K562 (cell line): ENCODE data around the gene SHTN1. TPM values are rescaled to one million over a fixed set of nuclear protein-coding genes. Genes with fewer than 3 reads are reported as not detected.
A peak's percentile ranks its signal among the peaks of the same experiment; 100 is the strongest.

Experiments
- ATAC-seq: fragments of 200-7000 bp; cut with Tn5 transposase; 3 replicates; pipeline ENCODE4 v1.9.1; 2020; ENCODE audit warnings: moderate library complexity
- BruUV-seq: library from RNA; stranded (reverse); fragments of 400-500 nt; replicated peaks from 2 replicates; lab custom pipeline; 2021; lab: Mats Ljungman, UMichigan
- CTCF ChIA-PET: fragments of 300-600 bp; formaldehyde crosslinking; extraction: SDS; loops from one replicate; lab custom pipeline; 2021; ENCODE audit warnings: low intra/inter-chr PET ratio; lab: Yijun Ruan, JAX
- POLR2A ChIA-PET: fragments of 300-600, 350-650 bp; sonication (Branson Sonifier 250); formaldehyde crosslinking; extraction: SDS; loops from one replicate; lab custom pipeline; 2021; ENCODE audit warnings: antibody characterized with exemption, inconsistent platforms; lab: Yijun Ruan, JAX
- DNase-seq, 4 experiments: peaks; one replicate each; pipeline versions ENCODE4 v3.0.0 to v3.0.0-alpha.2; 2011 to 2018; ENCODE audit warnings: low spot score in 3 of 4, mixed read lengths in 3 of 4; ENCODE audit errors: extremely low read depth in 1 of 4
- FAIRE-seq: peaks from 2 replicates; lab custom pipeline; 2011; peaks lifted over from hg19 to GRCh38; lab: Jason Lieb, UNC
- H2AFZ ChIP-seq: 2 replicates; pipeline ENCODE4 v1.6.0; 2011; ENCODE audit warnings: low read depth, low read length, control low read depth, inconsistent platforms
- H3K27ac ChIP-seq: fragments of 200-600 bp; 3 replicates; pipeline ENCODE4 v1.8.0; 2011; ENCODE audit warnings: low read depth, mild to moderate bottlenecking, control low read depth, inconsistent platforms, low read length, moderate library complexity, mixed read lengths; ENCODE audit errors: extremely low read depth
- H3K27me3 ChIP-seq, 2 experiments: fragments of 300-600 bp in 1 of 2; 2 replicates in 1 of 2; 3 replicates in 1 of 2; pipeline versions ENCODE4 v1.6.0 to v1.8.0; 2011; ENCODE audit warnings: inconsistent platforms in 2 of 2, low read length in 2 of 2, mild to moderate bottlenecking in 1 of 2, mixed read lengths in 1 of 2, moderate library complexity in 1 of 2; ENCODE audit not compliant: control insufficient read depth in 2 of 2, insufficient read depth in 2 of 2
- H3K36me3 ChIP-seq: fragments of 300-600 bp; 3 replicates; pipeline ENCODE4 v1.8.0; 2011; ENCODE audit warnings: mild to moderate bottlenecking, low read length, inconsistent platforms; ENCODE audit not compliant: control insufficient read depth, insufficient read depth
- H3K4me1 ChIP-seq, 2 experiments: fragments of 200-600 bp in 1 of 2; replicated peaks in 1 of 2; 2 replicates in 1 of 2; 3 replicates in 1 of 2; pipeline versions ENCODE4 v1.5.1 to v1.8.0; 2011; ENCODE audit warnings: inconsistent platforms in 2 of 2, low read length in 2 of 2, mild to moderate bottlenecking in 1 of 2, mixed read lengths in 1 of 2, moderate library complexity in 1 of 2; ENCODE audit not compliant: control insufficient read depth in 2 of 2, insufficient read depth in 2 of 2
- H3K4me2 ChIP-seq: 2 replicates; pipeline ENCODE4 v1.6.1; 2011; ENCODE audit warnings: low read length, control low read depth, inconsistent platforms, mixed read lengths; ENCODE audit not compliant: insufficient read depth
- H3K4me3 ChIP-seq: fragments of 200-600 bp; sonication (generic), shearing (Covaris generic); 2 replicates; pipeline ENCODE4 v1.5.1; 2016; ENCODE audit warnings: control low read depth, inconsistent platforms
- H3K79me2 ChIP-seq: fragments of 200-600 bp; 3 replicates; pipeline ENCODE4 v1.8.0; 2011; ENCODE audit warnings: low read length, inconsistent platforms; ENCODE audit not compliant: control insufficient read depth, insufficient read depth
- H3K9ac ChIP-seq, 2 experiments: 2 replicates each; pipeline versions ENCODE4 v1.6.0 to v1.6.1; 2011; ENCODE audit warnings: low read depth in 2 of 2, low read length in 2 of 2, control low read depth in 1 of 2, inconsistent platforms in 1 of 2, mild to moderate bottlenecking in 1 of 2, mixed read lengths in 1 of 2; ENCODE audit not compliant: insufficient read depth in 1 of 2
- H3K9me1 ChIP-seq: one replicate; pipeline ENCODE4 v1.6.0; 2011; ENCODE audit warnings: inconsistent platforms, mild to moderate bottlenecking, low read length, moderate library complexity; ENCODE audit not compliant: control insufficient read depth, insufficient read depth
- H3K9me3 ChIP-seq: replicated peaks from 2 replicates; pipeline ENCODE4 v1.5.1; 2011; ENCODE audit warnings: low read depth, low read length, inconsistent platforms; ENCODE audit not compliant: control insufficient read depth, insufficient read depth
- H4K20me1 ChIP-seq: replicated peaks from 2 replicates; pipeline ENCODE4 v1.6.1; 2011; ENCODE audit warnings: low read length, inconsistent platforms, mixed read lengths; ENCODE audit not compliant: control insufficient read depth, insufficient read depth
- CEBPG ChIP-seq, 3 experiments: fragments of 200-800 bp in 1 of 3; sonication (Bioruptor generic) in 1 of 3; sonication (generic) in 1 of 3; formaldehyde crosslinking in 1 of 3; IDR thresholded peaks in 2 of 3; conservative IDR thresholded peaks in 1 of 3; 2 replicates each; pipeline versions ENCODE4 v1.6.1 to v1.8.0; 2016 to 2022; ENCODE audit warnings: missing compliant biosample characterization in 2 of 3, missing genetic modification characterization in 2 of 3, mild to moderate bottlenecking in 1 of 3, missing genetic modification reagents in 1 of 3
- KAT2B ChIP-seq: IDR thresholded peaks from one replicate; pipeline ENCODE4 v1.6.1; 2012; ENCODE audit warnings: low read depth, mild to moderate bottlenecking, control low read depth, inconsistent platforms, low read length, moderate library complexity
- LEF1 ChIP-seq: fragments of 450-650 bp; IDR thresholded peaks from 2 replicates; pipeline ENCODE4 v1.6.1; 2016; ENCODE audit warnings: mild to moderate bottlenecking
- NFXL1 ChIP-seq: fragments of 450-650 bp; formaldehyde crosslinking; IDR thresholded peaks from 2 replicates; pipeline ENCODE4 v1.4.0; 2021; ENCODE audit warnings: mild to moderate bottlenecking
- POLR2G ChIP-seq: fragments of 200-400 bp; formaldehyde crosslinking; IDR thresholded peaks from 2 replicates; pipeline ENCODE4 v1.6.1; 2017; ENCODE audit warnings: low read depth, mild to moderate bottlenecking, antibody characterized with exemption, low read length, moderate library complexity
- XRCC4 ChIP-seq: IDR thresholded peaks from one replicate; pipeline ENCODE4 v1.6.1; 2011; ENCODE audit not compliant: insufficient read depth, insufficient read length; ENCODE audit errors: extremely low read depth
- ZFP36 ChIP-seq: fragments of 150-350 bp; IDR thresholded peaks from 2 replicates; pipeline ENCODE4 v1.6.1; 2018; ENCODE audit warnings: low read length, low read depth; ENCODE audit not compliant: partially characterized antibody
- ZNF274 ChIP-seq: IDR thresholded peaks from 2 replicates; pipeline ENCODE4 v1.6.1; 2011; ENCODE audit warnings: low read depth, mild to moderate bottlenecking, low read length, moderate library complexity, borderline replicate concordance
- ZNF707 ChIP-seq: fragments of 250-450 bp; sonication (Bioruptor Pico); conservative IDR thresholded peaks from 2 replicates; pipeline ENCODE4 v1.8.0; 2022; ENCODE audit warnings: inconsistent platforms, mild to moderate bottlenecking, moderate library complexity
- WGBS: fragments of 100-300 bp; shearing (Covaris generic); methylation state at CpG from one replicate; pipeline ENCODE4 v1.1.6; 2016; ENCODE audit warnings: low coverage, mixed read lengths; ENCODE audit not compliant: insufficient coverage; ENCODE audit errors: missing lambda C conversion rate; 5-methylcytosine and 5-hydroxymethylcytosine counted together
- in situ Hi-C: fragments of 300-500 bp; cut with MboI; formaldehyde crosslinking; loops from 4 replicates; pipeline ENCODE4 v1.15.0; 2018; ENCODE audit warnings: inconsistent platforms, mixed read lengths
- intact Hi-C: fragments of 100-400 bp; cut with micrococcal nuclease; formaldehyde crosslinking; loops from 2 replicates; pipeline ENCODE4 v1.14.2; 2022
- polyA plus RNA-seq, 8 experiments: library from polyadenylated mRNA; depleted of rRNA in 4 of 8; stranded (reverse) in 5 of 8; unstranded in 3 of 8; fragments of >200 nt; fragmentation: Nextera tagmentation in 2 of 8; fragmentation: Illumina TruSeq in 1 of 8; extraction: Ambion mirVana in 2 of 8; extraction: Trizol in 1 of 8; gene quantifications; 2 replicates each; pipeline versions ENCODE4 v1.2.1 to v1.2.3, GENCODE V29; 2011 to 2014; ENCODE audit warnings: inconsistent platforms in 1 of 8, missing spikeins in 1 of 8
- total RNA-seq, 7 experiments: library from RNA; depleted of rRNA in 6 of 7; stranded (reverse); fragments of >200 nt in 6 of 7; fragmentation: Illumina TruSeq in 2 of 7; extraction: Trizol in 2 of 7; gene quantifications; 2 replicates each; pipeline versions ENCODE4 v1.2.1 to v1.2.3, GENCODE V29; 2011 to 2021; ENCODE audit warnings: low replicate concordance in 1 of 7

SHTN1 gene
- total and polyA plus RNA-seq, 9 of the 15 experiments (the other 6 are each of a cell fraction or from before 2014, with no cell fraction given) = 5.4 to 21.3 (median 13.3) TPM

DNA sequence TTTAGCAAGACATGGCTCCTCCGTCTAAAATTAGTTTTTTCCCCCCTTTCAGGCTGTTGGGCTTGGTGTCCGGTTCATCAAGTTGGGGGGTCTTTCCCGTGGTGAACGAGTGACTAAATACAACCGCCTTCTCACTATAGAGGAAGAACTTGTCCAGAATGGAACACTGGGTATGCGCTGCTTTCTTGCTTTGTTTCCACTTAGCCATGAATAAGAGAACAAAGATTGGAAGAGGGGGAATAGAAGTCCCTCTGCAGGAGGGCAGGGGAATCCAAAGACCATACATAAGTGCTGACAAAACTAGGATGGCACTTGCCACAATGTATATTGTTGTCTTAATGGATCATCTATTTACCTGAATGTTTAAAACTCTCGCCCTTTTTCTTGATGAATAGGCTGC lies 125.2 kb downstream of the SHTN1 start:
- in situ Hi-C loops = no loop called here
- ATAC-seq (no peak), DNase-seq (no peak), FAIRE-seq (no peak)
- Histone ChIP-seq H3K27ac (no peak overlapping the region), H2AFZ (no peak overlapping the region), H3K36me3 (peaks cover 11% of the 10 kb centered on the region; the same call in 2 of the 3 replicates), H3K27me3 (no peaks in the 10 kb centered on the region), H3K4me1 (no peaks in the 10 kb centered on the region), H3K9ac (no peak overlapping the region), H3K9me3 (no peaks in the 10 kb centered on the region), H3K4me2 (no peak overlapping the region), H3K9me1 (no peaks in the 10 kb centered on the region), H3K4me3 (no peak overlapping the region), H4K20me1 (no peaks in the 10 kb centered on the region), H3K79me2 (no peaks in the 10 kb centered on the region)
- no peak for TF ChIP-seq ZNF707 (CRISPR knock-in tag)
- TF ChIP-seq XRCC4 = no peak
- no peak for TF ChIP-seq ZNF274
- no peak for TF ChIP-seq LEF1
- 43% methylated on average over 7 of the region's 7 CpGs for WGBS
- POLR2A ChIA-PET = interaction anchor here (0.6 kb wide), 1 partner anchor 154 kb away, joined by 3 read pairs; no protein-coding TSS in a partner anchor
- TSS peak; percentile 32 for BruUV-seq
- CTCF ChIA-PET = no interaction called here
- intact Hi-C loops = no loop called here

DNA sequence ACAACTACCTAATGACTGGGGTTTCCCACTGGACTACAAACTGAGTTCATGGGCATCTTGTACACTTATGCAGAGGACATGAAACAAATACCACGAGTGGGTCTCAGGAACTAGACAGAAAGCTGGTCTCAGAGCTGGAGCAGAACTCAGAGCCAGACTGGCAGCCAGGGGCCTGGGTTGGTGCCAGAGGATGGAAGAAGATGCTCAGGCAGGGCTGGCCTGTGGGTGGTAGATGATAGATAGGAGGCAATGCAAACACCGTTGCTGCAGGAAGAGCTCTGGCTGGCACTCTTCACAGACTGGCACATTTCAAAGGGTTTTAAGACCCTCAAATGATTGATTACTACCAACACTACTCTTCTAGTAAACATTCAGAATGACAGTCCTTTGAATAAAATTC lies 126.9 kb downstream of the SHTN1 start:
- Histone ChIP-seq H3K36me3 (no peaks in the 10 kb centered on the region), H3K4me2 (no peak overlapping the region), H4K20me1 (no peaks in the 10 kb centered on the region), H3K9me3 (no peaks in the 10 kb centered on the region), H3K4me1 (no peaks in the 10 kb centered on the region)
- intact Hi-C loops = no loop called here
- no TSS peak for BruUV-seq
- DNase-seq = no peak
- in situ Hi-C loops = no loop called here
- TF ChIP-seq NFXL1 (CRISPR knock-in tag) (no peak), ZFP36 (no peak), POLR2G (no peak), CEBPG (CRISPR knock-in tag; IDR thresholded peaks at IDR 0.05) (no peak), CEBPG (tag; conservative IDR thresholded peaks at IDR 0.05 in 1 of 2, IDR thresholded peaks at IDR 0.05 in 1 of 2) (no peak), KAT2B (no peak)
- TF ChIP-seq, all 486 proteins: peak for 0
- no peak overlapping the region for H3K9ac ChIP-seq
- H2AFZ ChIP-seq = no peak overlapping the region
- H3K4me3 ChIP-seq = no peak overlapping the region
- no peak overlapping the region for H3K27ac ChIP-seq
- no peaks in the 10 kb centered on the region for H3K27me3 ChIP-seq
- WGBS = 0% methylated on average over 2 of the region's 2 CpGs
- CTCF ChIA-PET = no interaction called here
- FAIRE-seq (no peak), ATAC-seq (no peak)
- POLR2A ChIA-PET = no interaction called here
- H3K79me2 ChIP-seq = no peaks in the 10 kb centered on the region
- no peaks in the 10 kb centered on the region for H3K9me1 ChIP-seq
